Ovary (tissue), 3 donors: ENCODE measurements around the gene COL18A1.

Source experiments
- POLR2A ChIP-seq: fragments of 450-650 bp; IDR thresholded peaks from one replicate; pipeline ENCODE4 v1.6.1; 2017; ENCODE audit warnings: antibody characterized with exemption, mild to moderate bottlenecking, moderate library complexity
- TF ChIP-seq, protein P1 (sequence below), 3 donors: fragments of 450-650 bp in 2 of 3; fragments of 200-600 bp in 1 of 3; IDR thresholded peaks; one replicate each; pipeline versions ENCODE4 v1.5.1 to v1.8.0; 2016 to 2022; ENCODE audit warnings: antibody characterized with exemption in 3 of 3, mild to moderate bottlenecking in 1 of 3
- donor health status: DM: no; HTN: no; CAD: no.

DNA sequence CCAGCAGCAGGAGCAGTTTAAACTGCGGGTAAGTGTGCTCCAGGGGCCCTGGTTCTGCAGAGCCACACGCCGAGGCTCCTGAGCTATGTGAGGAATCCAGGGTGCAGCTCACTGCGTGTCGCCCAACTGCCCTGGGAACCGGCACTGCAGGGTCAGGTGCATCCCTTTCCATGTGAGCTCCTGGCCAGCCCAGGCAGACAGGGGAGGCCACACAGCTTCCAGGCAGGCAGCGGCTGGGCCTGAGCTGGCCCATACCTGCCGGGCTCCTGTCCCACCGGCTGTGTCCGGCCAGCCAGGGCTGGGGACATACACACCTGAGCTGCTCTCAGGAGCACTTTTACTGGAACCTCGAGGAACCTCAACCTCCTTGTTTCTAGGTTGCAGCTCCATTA lies 18.6 kb upstream of the COL18A1 start:
- TF ChIP-seq, protein P1, sequence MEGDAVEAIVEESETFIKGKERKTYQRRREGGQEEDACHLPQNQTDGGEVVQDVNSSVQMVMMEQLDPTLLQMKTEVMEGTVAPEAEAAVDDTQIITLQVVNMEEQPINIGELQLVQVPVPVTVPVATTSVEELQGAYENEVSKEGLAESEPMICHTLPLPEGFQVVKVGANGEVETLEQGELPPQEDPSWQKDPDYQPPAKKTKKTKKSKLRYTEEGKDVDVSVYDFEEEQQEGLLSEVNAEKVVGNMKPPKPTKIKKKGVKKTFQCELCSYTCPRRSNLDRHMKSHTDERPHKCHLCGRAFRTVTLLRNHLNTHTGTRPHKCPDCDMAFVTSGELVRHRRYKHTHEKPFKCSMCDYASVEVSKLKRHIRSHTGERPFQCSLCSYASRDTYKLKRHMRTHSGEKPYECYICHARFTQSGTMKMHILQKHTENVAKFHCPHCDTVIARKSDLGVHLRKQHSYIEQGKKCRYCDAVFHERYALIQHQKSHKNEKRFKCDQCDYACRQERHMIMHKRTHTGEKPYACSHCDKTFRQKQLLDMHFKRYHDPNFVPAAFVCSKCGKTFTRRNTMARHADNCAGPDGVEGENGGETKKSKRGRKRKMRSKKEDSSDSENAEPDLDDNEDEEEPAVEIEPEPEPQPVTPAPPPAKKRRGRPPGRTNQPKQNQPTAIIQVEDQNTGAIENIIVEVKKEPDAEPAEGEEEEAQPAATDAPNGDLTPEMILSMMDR (IDR thresholded peaks at IDR 0.05) = no peak
- TF ChIP-seq POLR2A = no peak
